Lower lobe of right lung (tissue), 2 donors: Measurements from ENCODE around the gene KRTAP10-4. TPM values are rescaled to one million over a fixed set of nuclear protein-coding genes. Genes with fewer than 3 reads are reported as not detected.
"Not testable (repeated sequence)": the region's sequence is repeated elsewhere in the genome, so short reads cannot be mapped to it uniquely, and the experiment has no call there.

Experiments used
- ATAC-seq, 2 donors: fragments of 200-7000 bp; cut with Tn5 transposase; one replicate each; pipeline ENCODE4 v1.9.1; 2020 to 2022; ENCODE audit warnings: mild to moderate bottlenecking in 2 of 2, moderate library complexity in 2 of 2
- DNase-seq: peaks from one replicate; pipeline ENCODE4 v3.0.0-alpha.2; 2020
- H3K27ac ChIP-seq: fragments of 200-600 bp; one replicate; pipeline ENCODE4 v1.8.0; 2022
- H3K27me3 ChIP-seq: fragments of 200-600 bp; one replicate; pipeline ENCODE4 v1.8.0; 2022; ENCODE audit warnings: low read depth
- H3K36me3 ChIP-seq: fragments of 200-600 bp; one replicate; pipeline ENCODE4 v1.8.0; 2022; ENCODE audit warnings: mild to moderate bottlenecking
- H3K4me1 ChIP-seq: fragments of 200-600 bp; one replicate; pipeline ENCODE4 v1.8.0; 2022
- H3K4me3 ChIP-seq: fragments of 200-600 bp; one replicate; pipeline ENCODE4 v1.8.0; 2022; ENCODE audit warnings: mild to moderate bottlenecking
- H3K9me3 ChIP-seq: fragments of 200-600 bp; one replicate; pipeline ENCODE4 v1.8.0; 2022
- CTCF ChIP-seq: fragments of 200-600 bp; IDR thresholded peaks from one replicate; pipeline ENCODE4 v1.8.0; 2022; ENCODE audit warnings: antibody characterized with exemption, mild to moderate bottlenecking
- intact Hi-C: fragments of 100-400 bp; cut with DNase I; formaldehyde crosslinking; loops from one replicate; pipeline ENCODE4 v1.11.0; 2022
- long read RNA-seq: library from polyadenylated mRNA; unstranded; transcript quantifications from one replicate; pipeline ENCODE4 v2.0.0, GENCODE V29; 2021
- total RNA-seq: library from RNA; stranded (reverse); fragmentation: NEBNext Ultra II Directional; extraction: Animal tissue kit (Norgen Biotek cat#: 25700); gene quantifications from one replicate; pipeline ENCODE4 v1.2.1, GENCODE V29; 2021
- donor health status: DM: no; HTN: yes; CAD: no; lungs with severe emphysema.

Gene KRTAP10-4
- not detected for total RNA-seq
- long read RNA-seq = 0 reads

GRCh38 chr21:44573630-44574456 lies at the start of gene KRTAP10-4:
Gene KRTAP10-4 (plus strand): TSS chr21:44573729. CDS start chr21:44573759, 30 bp downstream.
- H3K9me3 ChIP-seq = peaks cover 17% of the 10 kb centered on the region
- H3K4me1 ChIP-seq, H3K27me3 ChIP-seq, ATAC-seq, intact Hi-C loops, H3K4me3 ChIP-seq, H3K27ac ChIP-seq, H3K36me3 ChIP-seq: not testable (repeated sequence)
- DNase-seq = peak; percentile 22

- Histone ChIP-seq H3K36me3 (no peaks in the 10 kb centered on the region), H3K4me1 (no peaks in the 10 kb centered on the region), H3K9me3 (no peaks in the 10 kb centered on the region), H3K27ac (no peak overlapping the region), H3K27me3 (peaks cover 3% of the 10 kb centered on the region), H3K4me3 (no peak overlapping the region)
- ATAC-seq (no peak), DNase-seq (no peak)
- no peak for TF ChIP-seq CTCF
- intact Hi-C loops = no loop called here
These were observed 48.8 kb upstream of the KRTAP10-4 start for GRCh38 chr21:44524414-44525371.

GRCh38 chr21:44525391-44526095 lies 48.0 kb upstream of the KRTAP10-4 start:
- DNase-seq (no peak), ATAC-seq (no peak)
- Histone ChIP-seq H3K27me3 (no peaks in the 10 kb centered on the region), H3K27ac (no peak overlapping the region), H3K36me3 (no peaks in the 10 kb centered on the region), H3K4me3 (no peak overlapping the region), H3K9me3 (no peaks in the 10 kb centered on the region), H3K4me1 (no peaks in the 10 kb centered on the region)
- TF ChIP-seq CTCF = no peak
- intact Hi-C loops = no loop called here

- Histone ChIP-seq H3K27ac (no peak overlapping the region), H3K4me1 (no peaks in the 10 kb centered on the region), H3K4me3 (no peak overlapping the region), H3K36me3 (no peaks in the 10 kb centered on the region), H3K27me3 (no peaks in the 10 kb centered on the region), H3K9me3 (no peaks in the 10 kb centered on the region)
- DNase-seq = peak; percentile 24
- TF ChIP-seq CTCF = no peak
- ATAC-seq = no peak
- intact Hi-C loops = no loop called here
These were observed 47.2 kb upstream of the KRTAP10-4 start for GRCh38 chr21:44526096-44526997.

GRCh38 chr21:44527156-44527982 lies 46.2 kb upstream of the KRTAP10-4 start:
- Histone ChIP-seq H3K4me1 (no peaks in the 10 kb centered on the region), H3K27ac (no peak overlapping the region), H3K27me3 (no peaks in the 10 kb centered on the region), H3K9me3 (no peaks in the 10 kb centered on the region), H3K4me3 (no peak overlapping the region), H3K36me3 (no peaks in the 10 kb centered on the region)
- intact Hi-C loops = no loop called here
- DNase-seq = peak; percentile 20
- ATAC-seq = no peak
- TF ChIP-seq CTCF = no peak
